Measurements from ENCODE around the gene TMEM178B.

- no peak for TF ChIP-seq CTCF (conservative IDR thresholded peaks at IDR 0.05)
- no peak for TF ChIP-seq EZH2 (IDR thresholded peaks at IDR 0.05; ENCODE audit: low read depth)
Measured at GRCh38 chr7:141387521-141388217, 313.8 kb downstream of the TMEM178B start.

All from PC-9 (cell line).